H9 (cell line): ENCODE measurements around the gene C6orf120. TPM values are rescaled to one million over a fixed set of nuclear protein-coding genes. Genes with fewer than 3 reads are reported as not detected.

ENCODE experiments used
- DNase-seq: peaks from one replicate; pipeline ENCODE4 v3.0.0-alpha.2; 2017
- H2AFZ ChIP-seq: one replicate; pipeline ENCODE4 v1.6.1; 2013; ENCODE audit warnings: mild to moderate bottlenecking, low read length, control low read depth, moderate library complexity
- H2AK5ac ChIP-seq: 2 replicates; pipeline ENCODE4 v1.6.1; 2013; ENCODE audit warnings: low read length, control low read depth, mixed read lengths; ENCODE audit not compliant: insufficient read length
- H2BK120ac ChIP-seq: one replicate; pipeline ENCODE4 v1.6.1; 2013; ENCODE audit warnings: low read depth, mild to moderate bottlenecking, low read length, control low read depth, inconsistent platforms; ENCODE audit not compliant: poor library complexity, severe bottlenecking
- H2BK12ac ChIP-seq: 2 replicates; pipeline ENCODE4 v1.6.1; 2013; ENCODE audit warnings: low read length, control low read depth, mixed read lengths, low read depth; ENCODE audit not compliant: insufficient read length
- H2BK15ac ChIP-seq: 2 replicates; pipeline ENCODE4 v1.6.1; 2013; ENCODE audit warnings: low read depth, low read length, control low read depth
- H2BK20ac ChIP-seq: one replicate; pipeline ENCODE4 v1.6.1; 2013; ENCODE audit warnings: low read depth, mild to moderate bottlenecking, low read length, control low read depth, inconsistent platforms; ENCODE audit not compliant: poor library complexity, severe bottlenecking
- H2BK5ac ChIP-seq: 2 replicates; pipeline ENCODE4 v1.6.1; 2013; ENCODE audit warnings: low read length, control low read depth, mixed read lengths; ENCODE audit not compliant: insufficient read length
- H3K14ac ChIP-seq: 2 replicates; pipeline ENCODE4 v1.6.1; 2013; ENCODE audit warnings: low read length, control low read depth; ENCODE audit not compliant: insufficient read depth
- H3K18ac ChIP-seq: 2 replicates; pipeline ENCODE4 v1.6.1; 2013; ENCODE audit warnings: low read depth, mild to moderate bottlenecking, mixed read lengths, low read length, control low read depth; ENCODE audit not compliant: insufficient read length
- H3K23ac ChIP-seq: 2 replicates; pipeline ENCODE4 v1.6.1; 2013; ENCODE audit warnings: low read length, control low read depth, mixed read lengths, low read depth; ENCODE audit not compliant: insufficient read length
- H3K23me2 ChIP-seq: 2 replicates; pipeline ENCODE4 v1.6.1; 2013; ENCODE audit warnings: low read depth, mild to moderate bottlenecking, mixed read lengths, low read length, control low read depth; ENCODE audit not compliant: insufficient read length, poor library complexity, severe bottlenecking
- H3K27ac ChIP-seq: 2 replicates; pipeline ENCODE4 v1.5.1; 2013; ENCODE audit warnings: low read length, control low read depth, mixed read lengths, low read depth; ENCODE audit not compliant: insufficient read length
- H3K27me3 ChIP-seq: 2 replicates; pipeline ENCODE4 v1.6.1; 2013; ENCODE audit warnings: low read length, control low read depth, inconsistent platforms; ENCODE audit not compliant: insufficient read depth
- H3K4ac ChIP-seq: 2 replicates; pipeline ENCODE4 v1.6.1; 2013; ENCODE audit warnings: low read depth, mild to moderate bottlenecking, control low read depth, inconsistent platforms, low read length, moderate library complexity
- H3K4me1 ChIP-seq: 2 replicates; pipeline ENCODE4 v1.6.1; 2013; ENCODE audit warnings: low read length, control low read depth, inconsistent platforms; ENCODE audit not compliant: insufficient read depth
- H3K4me2 ChIP-seq: 2 replicates; pipeline ENCODE4 v1.6.1; 2013; ENCODE audit warnings: low read length, control low read depth, mixed read lengths; ENCODE audit not compliant: insufficient read length, insufficient read depth
- H3K56ac ChIP-seq: 2 replicates; pipeline ENCODE4 v1.6.1; 2013; ENCODE audit warnings: low read depth, mild to moderate bottlenecking, mixed read lengths, low read length, control low read depth; ENCODE audit not compliant: insufficient read length
- H3K79me1 ChIP-seq: 2 replicates; pipeline ENCODE4 v1.6.1; 2013; ENCODE audit warnings: low read depth, mild to moderate bottlenecking, moderate library complexity, low read length, control low read depth, inconsistent platforms; ENCODE audit not compliant: insufficient read depth, poor library complexity, severe bottlenecking
- H3K79me2 ChIP-seq: 2 replicates; pipeline ENCODE4 v1.6.1; 2013; ENCODE audit warnings: low read length, control low read depth, inconsistent platforms; ENCODE audit not compliant: insufficient read depth
- H3K9ac ChIP-seq: 2 replicates; pipeline ENCODE4 v1.6.1; 2013; ENCODE audit warnings: low read length, control low read depth, mixed read lengths; ENCODE audit not compliant: insufficient read length; ENCODE audit errors: extremely low read depth
- H3K9me3 ChIP-seq: one replicate; pipeline ENCODE4 v1.6.1; 2013; ENCODE audit warnings: low read depth, low read length, inconsistent platforms; ENCODE audit not compliant: control insufficient read depth
- H3T11ph ChIP-seq: one replicate; pipeline ENCODE4 v1.6.1; 2013; ENCODE audit warnings: mild to moderate bottlenecking, low read length, control low read depth, inconsistent platforms
- H4K20me1 ChIP-seq: one replicate; pipeline ENCODE4 v1.6.1; 2013; ENCODE audit not compliant: control insufficient read depth, insufficient read length, insufficient read depth
- H4K5ac ChIP-seq: 2 replicates; pipeline ENCODE4 v1.6.1; 2013; ENCODE audit warnings: low read depth, mild to moderate bottlenecking, mixed read lengths, low read length, control low read depth; ENCODE audit not compliant: insufficient read length
- H4K8ac ChIP-seq: replicated peaks from 2 replicates; pipeline ENCODE4 v1.6.1; 2013; ENCODE audit warnings: low read length, control low read depth, mixed read lengths, low read depth; ENCODE audit not compliant: insufficient read length
- H4K91ac ChIP-seq: 2 replicates; pipeline ENCODE4 v1.6.1; 2013; ENCODE audit warnings: low read depth, mild to moderate bottlenecking, moderate library complexity, mixed read lengths, low read length, control low read depth; ENCODE audit not compliant: insufficient read length
- H3K27ac Mint-ChIP-seq, 3 experiments: 2 replicates in 2 of 3; 3 replicates in 1 of 3; pipeline ENCODE4 v1.8.0; 2020 to 2021; ENCODE audit warnings: mixed read lengths in 3 of 3, mild to moderate bottlenecking in 1 of 3, moderate library complexity in 1 of 3
- H3K27me3 Mint-ChIP-seq: 2 replicates; pipeline ENCODE4 v1.8.0; 2021; ENCODE audit warnings: low read depth, mild to moderate bottlenecking, moderate library complexity, mixed read lengths
- H3K36me3 Mint-ChIP-seq, 3 experiments: 2 replicates in 2 of 3; 3 replicates in 1 of 3; pipeline ENCODE4 v1.8.0; 2020 to 2021; ENCODE audit warnings: low read depth in 3 of 3, mixed read lengths in 3 of 3; ENCODE audit not compliant: insufficient read depth in 1 of 3
- H3K4me1 Mint-ChIP-seq, 2 experiments: 2 replicates each; pipeline ENCODE4 v1.8.0; 2020; ENCODE audit warnings: mixed read lengths in 2 of 2
- H3K4me3 Mint-ChIP-seq, 2 experiments: 2 replicates in 1 of 2; 3 replicates in 1 of 2; pipeline ENCODE4 v1.8.0; 2020 to 2021; ENCODE audit warnings: mild to moderate bottlenecking in 2 of 2, mixed read lengths in 2 of 2, moderate library complexity in 1 of 2
- H3K9me3 Mint-ChIP-seq, 2 experiments: 2 replicates in 1 of 2; 3 replicates in 1 of 2; pipeline ENCODE4 v1.8.0; 2020; ENCODE audit warnings: mild to moderate bottlenecking in 2 of 2, mixed read lengths in 2 of 2, moderate library complexity in 1 of 2
- WGBS: extraction: QIAGEN DNeasy Blood & Tissue Kit; methylation state at CpG from one replicate; pipeline ENCODE4 v1.1.7; 2013; ENCODE audit warnings: missing lambda C conversion rate, low lambda C conversion rate, mixed read lengths; ENCODE audit not compliant: insufficient read length; ENCODE audit errors: extremely low coverage; 5-methylcytosine and 5-hydroxymethylcytosine counted together
- total RNA-seq: library from RNA; stranded (reverse); gene quantifications from 2 replicates; pipeline ENCODE4 v1.2.1, GENCODE V29; 2021
- TF ChIP-seq, protein P1 (sequence below): fragments of 200-600 bp; sonication (generic); conservative IDR thresholded peaks from 3 replicates; pipeline ENCODE4 v1.8.0; 2021; ENCODE audit warnings: antibody characterized with exemption, mild to moderate bottlenecking

C6orf120 gene
- total RNA-seq, 1 experiment from 2014 or later = 23.2 TPM

- Histone ChIP-seq H3K14ac (no peak overlapping the region), H3K18ac (no peak overlapping the region), H3K27me3 (no peaks in the 10 kb centered on the region), H2BK12ac (no peak overlapping the region), H3K23me2 (no peaks in the 10 kb centered on the region), H2AK5ac (no peak overlapping the region), H3K56ac (no peak overlapping the region), H3K4me2 (no peak overlapping the region), H2AFZ (no peak overlapping the region), H3T11ph (no peak overlapping the region), H3K9ac (no peak overlapping the region), H2BK120ac (no peak overlapping the region), H3K79me1 (peaks cover 4% of the 10 kb centered on the region), H4K91ac (no peak overlapping the region), H3K9me3 (no peaks in the 10 kb centered on the region), H3K79me2 (no peaks in the 10 kb centered on the region), H4K8ac (no peak overlapping the region), H2BK15ac (no peak overlapping the region), H4K5ac (no peak overlapping the region), H3K4me1 (no peaks in the 10 kb centered on the region; the same call in 1 of the 2 replicates), H4K20me1 (no peaks in the 10 kb centered on the region), H2BK5ac (no peak overlapping the region), H3K4ac (no peak overlapping the region), H3K23ac (no peak overlapping the region), H2BK20ac (no peak overlapping the region), H3K27ac (no peak overlapping the region)
- Mint-ChIP-seq H3K4me1 (peaks cover 9% of the 10 kb centered on the region in 2 experiments), H3K27ac (no peak overlapping the region), H3K36me3 (peaks cover 50 to 65% (median 65%) of the 10 kb centered on the region in 3 experiments), H3K9me3 (no peaks in the 10 kb centered on the region), H3K4me3 (no peak overlapping the region), H3K27me3 (no peaks in the 10 kb centered on the region)
- no CpG with 5 or more reads among the region's 1 CpG for WGBS
- TF ChIP-seq, protein P1, sequence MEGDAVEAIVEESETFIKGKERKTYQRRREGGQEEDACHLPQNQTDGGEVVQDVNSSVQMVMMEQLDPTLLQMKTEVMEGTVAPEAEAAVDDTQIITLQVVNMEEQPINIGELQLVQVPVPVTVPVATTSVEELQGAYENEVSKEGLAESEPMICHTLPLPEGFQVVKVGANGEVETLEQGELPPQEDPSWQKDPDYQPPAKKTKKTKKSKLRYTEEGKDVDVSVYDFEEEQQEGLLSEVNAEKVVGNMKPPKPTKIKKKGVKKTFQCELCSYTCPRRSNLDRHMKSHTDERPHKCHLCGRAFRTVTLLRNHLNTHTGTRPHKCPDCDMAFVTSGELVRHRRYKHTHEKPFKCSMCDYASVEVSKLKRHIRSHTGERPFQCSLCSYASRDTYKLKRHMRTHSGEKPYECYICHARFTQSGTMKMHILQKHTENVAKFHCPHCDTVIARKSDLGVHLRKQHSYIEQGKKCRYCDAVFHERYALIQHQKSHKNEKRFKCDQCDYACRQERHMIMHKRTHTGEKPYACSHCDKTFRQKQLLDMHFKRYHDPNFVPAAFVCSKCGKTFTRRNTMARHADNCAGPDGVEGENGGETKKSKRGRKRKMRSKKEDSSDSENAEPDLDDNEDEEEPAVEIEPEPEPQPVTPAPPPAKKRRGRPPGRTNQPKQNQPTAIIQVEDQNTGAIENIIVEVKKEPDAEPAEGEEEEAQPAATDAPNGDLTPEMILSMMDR = no peak
- DNase-seq = no peak
These were observed 23.6 kb upstream of the C6orf120 start for GRCh38 chr6:169678342-169678741.
